IPS-11a (cell line): ENCODE measurements around the gene NDUFB7.
"Not testable (repeated sequence)": the region's sequence is repeated elsewhere in the genome, so short reads cannot be mapped to it uniquely, and the experiment has no call there.

Experiments
- H3K4me3 ChIP-seq: one replicate; pipeline ENCODE4 v1.5.1; 2013; ENCODE audit warnings: low read depth, low read length, control low read depth

NDUFB7 gene

GRCh38 chr19:14553939-14554243 is 18.0 kb downstream of the NDUFB7 start:
- no peak overlapping the region for H3K4me3 ChIP-seq

- no peak overlapping the region for H3K4me3 ChIP-seq
These were observed 18.6 kb downstream of the NDUFB7 start for GRCh38 chr19:14553042-14553938.

GRCh38 chr19:14552006-14552360 is 19.9 kb downstream of the NDUFB7 start:
- not testable (repeated sequence) for H3K4me3 ChIP-seq

GRCh38 chr19:14551134-14552005 is 20.5 kb downstream of the NDUFB7 start:
- H3K4me3 ChIP-seq: not testable (repeated sequence)

GRCh38 chr19:14550201-14550754 is 21.6 kb downstream of the NDUFB7 start:
- H3K4me3 ChIP-seq: no peak overlapping the region

GRCh38 chr19:14545716-14546082 is 26.2 kb downstream of the NDUFB7 start:
- H3K4me3 ChIP-seq: no peak overlapping the region

- no peak overlapping the region for H3K4me3 ChIP-seq
These were observed 26.7 kb downstream of the NDUFB7 start for GRCh38 chr19:14544977-14545715.

GRCh38 chr19:14544047-14544446 is 27.8 kb downstream of the NDUFB7 start:
- H3K4me3 ChIP-seq: no peak overlapping the region

- H3K4me3 ChIP-seq: no peak overlapping the region
These were observed 29.0 kb downstream of the NDUFB7 start for GRCh38 chr19:14542711-14543328.

GRCh38 chr19:14541979-14542378 is 29.9 kb downstream of the NDUFB7 start:
- not testable (repeated sequence) for H3K4me3 ChIP-seq

- no peak overlapping the region for H3K4me3 ChIP-seq
These were observed 30.9 kb downstream of the NDUFB7 start for GRCh38 chr19:14540741-14541525.

GRCh38 chr19:14536926-14537692 is 34.8 kb downstream of the NDUFB7 start:
- peak overlapping the region; percentile 5 for H3K4me3 ChIP-seq

GRCh38 chr19:14533450-14533849 is 38.4 kb downstream of the NDUFB7 start:
- H3K4me3 ChIP-seq: no peak overlapping the region

- peak overlapping the region; percentile 99 for H3K4me3 ChIP-seq
These were observed 41.4 kb downstream of the NDUFB7 start for GRCh38 chr19:14530506-14530905.

- H3K4me3 ChIP-seq: peak overlapping the region; percentile 99
These were observed 41.9 kb downstream of the NDUFB7 start for GRCh38 chr19:14530005-14530348.

GRCh38 chr19:14529254-14530004 is 42.4 kb downstream of the NDUFB7 start, which contains the start of gene TECR:
Gene TECR (plus strand): TSS chr19:14529594. CDS start chr19:14529697, 103 bp downstream.
- H3K4me3 ChIP-seq: peak within 1 kb of the TSS; percentile 99

GRCh38 chr19:14528419-14529253 is 43.2 kb downstream of the NDUFB7 start:
- peak overlapping the region; percentile 39 for H3K4me3 ChIP-seq

- no peak overlapping the region for H3K4me3 ChIP-seq
These were observed 45.4 kb downstream of the NDUFB7 start for GRCh38 chr19:14526423-14526822.
